Measurements from ENCODE around the gene GNAS-AS1.

DNA sequence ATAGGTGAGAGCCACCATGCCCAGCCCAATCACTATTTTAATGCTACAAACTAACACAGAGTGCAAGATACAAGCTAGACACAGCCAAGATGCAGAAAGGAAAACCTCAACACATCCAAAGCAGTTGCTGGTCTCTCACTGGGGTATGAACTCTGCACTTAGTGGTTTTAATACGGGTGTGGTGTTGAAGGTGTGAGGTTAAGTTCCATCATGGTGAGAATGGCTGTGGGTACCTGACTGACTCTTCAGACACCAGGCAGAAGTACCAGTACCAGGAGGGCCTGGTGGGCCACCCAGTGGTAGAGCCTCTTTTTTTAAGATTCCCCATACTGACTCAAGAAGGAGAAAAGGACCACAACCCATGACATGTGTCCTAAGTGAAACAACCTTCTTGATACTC, 13.0 kb downstream of the GNAS-AS1 start:
- TF ChIP-seq, protein P1, sequence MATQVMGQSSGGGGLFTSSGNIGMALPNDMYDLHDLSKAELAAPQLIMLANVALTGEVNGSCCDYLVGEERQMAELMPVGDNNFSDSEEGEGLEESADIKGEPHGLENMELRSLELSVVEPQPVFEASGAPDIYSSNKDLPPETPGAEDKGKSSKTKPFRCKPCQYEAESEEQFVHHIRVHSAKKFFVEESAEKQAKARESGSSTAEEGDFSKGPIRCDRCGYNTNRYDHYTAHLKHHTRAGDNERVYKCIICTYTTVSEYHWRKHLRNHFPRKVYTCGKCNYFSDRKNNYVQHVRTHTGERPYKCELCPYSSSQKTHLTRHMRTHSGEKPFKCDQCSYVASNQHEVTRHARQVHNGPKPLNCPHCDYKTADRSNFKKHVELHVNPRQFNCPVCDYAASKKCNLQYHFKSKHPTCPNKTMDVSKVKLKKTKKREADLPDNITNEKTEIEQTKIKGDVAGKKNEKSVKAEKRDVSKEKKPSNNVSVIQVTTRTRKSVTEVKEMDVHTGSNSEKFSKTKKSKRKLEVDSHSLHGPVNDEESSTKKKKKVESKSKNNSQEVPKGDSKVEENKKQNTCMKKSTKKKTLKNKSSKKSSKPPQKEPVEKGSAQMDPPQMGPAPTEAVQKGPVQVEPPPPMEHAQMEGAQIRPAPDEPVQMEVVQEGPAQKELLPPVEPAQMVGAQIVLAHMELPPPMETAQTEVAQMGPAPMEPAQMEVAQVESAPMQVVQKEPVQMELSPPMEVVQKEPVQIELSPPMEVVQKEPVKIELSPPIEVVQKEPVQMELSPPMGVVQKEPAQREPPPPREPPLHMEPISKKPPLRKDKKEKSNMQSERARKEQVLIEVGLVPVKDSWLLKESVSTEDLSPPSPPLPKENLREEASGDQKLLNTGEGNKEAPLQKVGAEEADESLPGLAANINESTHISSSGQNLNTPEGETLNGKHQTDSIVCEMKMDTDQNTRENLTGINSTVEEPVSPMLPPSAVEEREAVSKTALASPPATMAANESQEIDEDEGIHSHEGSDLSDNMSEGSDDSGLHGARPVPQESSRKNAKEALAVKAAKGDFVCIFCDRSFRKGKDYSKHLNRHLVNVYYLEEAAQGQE (IDR thresholded peaks at IDR 0.05; ENCODE audit: insufficient replicate concordance, low read depth), result no peak
- TF ChIP-seq, protein P2, sequence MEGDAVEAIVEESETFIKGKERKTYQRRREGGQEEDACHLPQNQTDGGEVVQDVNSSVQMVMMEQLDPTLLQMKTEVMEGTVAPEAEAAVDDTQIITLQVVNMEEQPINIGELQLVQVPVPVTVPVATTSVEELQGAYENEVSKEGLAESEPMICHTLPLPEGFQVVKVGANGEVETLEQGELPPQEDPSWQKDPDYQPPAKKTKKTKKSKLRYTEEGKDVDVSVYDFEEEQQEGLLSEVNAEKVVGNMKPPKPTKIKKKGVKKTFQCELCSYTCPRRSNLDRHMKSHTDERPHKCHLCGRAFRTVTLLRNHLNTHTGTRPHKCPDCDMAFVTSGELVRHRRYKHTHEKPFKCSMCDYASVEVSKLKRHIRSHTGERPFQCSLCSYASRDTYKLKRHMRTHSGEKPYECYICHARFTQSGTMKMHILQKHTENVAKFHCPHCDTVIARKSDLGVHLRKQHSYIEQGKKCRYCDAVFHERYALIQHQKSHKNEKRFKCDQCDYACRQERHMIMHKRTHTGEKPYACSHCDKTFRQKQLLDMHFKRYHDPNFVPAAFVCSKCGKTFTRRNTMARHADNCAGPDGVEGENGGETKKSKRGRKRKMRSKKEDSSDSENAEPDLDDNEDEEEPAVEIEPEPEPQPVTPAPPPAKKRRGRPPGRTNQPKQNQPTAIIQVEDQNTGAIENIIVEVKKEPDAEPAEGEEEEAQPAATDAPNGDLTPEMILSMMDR (IDR thresholded peaks at IDR 0.05; ENCODE audit: insufficient read depth, low read length), result no peak
- TF ChIP-seq SPI1 (IDR thresholded peaks at IDR 0.05; ENCODE audit: borderline replicate concordance, low read depth) (no peak), POLR2AphosphoS5 (IDR thresholded peaks at IDR 0.05; ENCODE audit: low read depth) (no peak), GABPA (IDR thresholded peaks at IDR 0.05; ENCODE audit: low read depth) (no peak)
